Eye (tissue), 1 donor: Measurements from ENCODE around the gene CLCF1.
A peak's percentile ranks its signal among the peaks of the same experiment; 100 is the strongest.

Source experiments
- DNase-seq: peaks from one replicate; pipeline ENCODE4 v3.0.0-alpha.2; 2015

Gene CLCF1

DNA sequence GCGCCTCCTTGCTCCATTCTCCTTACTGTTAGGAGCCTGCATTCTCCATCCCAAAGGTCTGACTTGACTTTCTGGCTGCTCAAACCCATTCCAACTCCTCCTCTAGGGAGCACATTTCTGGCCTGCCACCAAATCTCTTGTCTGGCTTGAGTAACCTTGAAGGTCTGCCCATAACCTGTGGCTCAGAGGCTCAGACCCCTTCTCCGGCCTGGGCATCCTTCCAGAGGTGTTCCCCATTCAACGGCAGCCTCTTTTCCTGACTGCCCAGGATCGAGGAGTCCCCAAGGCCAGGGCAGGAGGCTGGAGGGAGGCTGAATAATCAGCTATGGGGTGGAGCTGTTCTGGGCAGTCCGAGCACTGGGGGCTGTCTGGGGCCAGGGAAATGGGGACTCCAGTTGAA is 20.6 kb upstream of the CLCF1 start:
- DNase-seq: no peak

DNA sequence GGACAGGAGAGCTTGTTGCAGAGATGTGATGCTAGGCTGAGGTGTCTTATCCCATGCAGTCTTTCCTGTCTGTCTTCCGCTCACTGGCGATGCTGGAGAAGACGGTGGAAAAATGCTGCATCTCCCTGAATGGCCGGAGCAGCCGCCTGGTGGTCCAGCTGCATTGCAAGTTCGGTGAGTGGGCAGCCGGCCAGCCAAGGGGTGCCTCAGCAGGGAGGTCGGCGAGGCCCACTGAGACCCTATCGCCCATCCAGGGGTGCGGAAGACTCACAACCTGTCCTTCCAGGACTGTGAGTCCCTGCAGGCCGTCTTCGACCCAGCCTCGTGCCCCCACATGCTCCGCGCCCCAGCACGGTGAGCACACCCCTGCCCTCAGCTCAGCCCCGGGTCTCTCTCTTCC is 20.0 kb upstream of the CLCF1 start:
- DNase-seq: no peak

- no peak for DNase-seq
Measured at GRCh38 chr11:67392183-67392715, 18.9 kb upstream of the CLCF1 start.

DNA sequence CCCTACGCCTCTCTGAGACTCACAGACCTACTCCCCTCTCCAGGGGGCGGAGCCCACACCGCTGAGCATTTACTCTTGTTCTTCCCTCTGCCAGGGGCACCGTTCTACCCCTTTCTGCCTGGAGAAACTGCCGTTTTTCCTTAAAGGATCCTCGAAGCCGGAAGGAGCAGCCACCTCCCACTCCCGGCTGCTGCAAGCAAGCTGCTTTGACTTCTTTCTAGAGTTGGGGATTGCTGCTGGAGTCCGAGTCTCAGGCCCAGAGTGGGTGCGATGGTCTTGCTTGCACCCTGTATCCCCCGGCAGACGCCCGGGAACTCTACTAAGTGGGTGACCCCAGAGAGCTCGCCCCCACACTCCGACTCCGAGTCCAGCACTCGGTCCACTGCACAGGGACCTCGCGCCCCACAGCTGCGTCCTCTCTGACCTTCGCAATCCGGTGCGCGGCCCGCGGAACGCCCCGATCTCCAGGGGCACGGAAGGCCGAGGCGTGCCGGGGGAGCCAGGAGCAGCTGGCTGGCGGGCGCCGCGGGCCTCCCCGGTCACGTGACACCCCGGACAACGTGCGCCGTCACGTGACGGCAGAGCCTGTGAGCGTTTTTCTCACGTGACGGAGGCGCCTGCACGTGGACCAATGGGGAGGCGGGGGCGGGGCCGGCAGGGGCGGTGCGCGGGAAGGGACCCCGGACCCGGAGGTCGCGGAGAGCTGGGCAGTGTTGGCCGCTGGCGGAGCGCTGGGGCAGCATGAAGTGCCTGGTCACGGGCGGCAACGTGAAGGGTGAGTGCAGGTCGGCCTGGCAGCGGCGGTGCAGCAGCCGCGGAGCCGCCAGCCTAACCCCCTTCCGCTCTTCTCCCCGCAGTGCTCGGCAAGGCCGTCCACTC is 18.1 kb upstream of the CLCF1 start, which contains the start of gene RAD9A:
Gene RAD9A, plus strand, starts transcription at position 683 of the 879 bp plus-strand sequence. Its CDS starts 59 bp downstream, at position 742.
- DNase-seq: peak; percentile 97

DNA sequence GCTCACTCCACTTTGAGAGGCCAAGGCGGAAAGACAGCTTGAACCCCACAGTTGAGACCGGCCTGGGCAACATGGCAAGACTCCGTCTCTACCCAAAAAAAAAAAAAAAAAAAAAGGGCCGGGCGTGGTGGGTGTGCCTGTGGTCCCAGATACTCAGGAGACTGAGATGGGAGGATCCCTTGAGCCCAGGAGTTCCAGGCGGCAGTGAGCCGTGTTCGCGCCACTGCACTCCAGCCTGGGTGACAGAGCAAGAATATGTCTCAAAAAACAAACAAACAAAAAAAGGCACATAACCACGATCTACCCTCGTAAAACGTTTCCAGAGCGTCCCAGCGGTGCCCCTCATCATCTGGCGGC is 17.5 kb upstream of the CLCF1 start:
- no peak for DNase-seq

DNA sequence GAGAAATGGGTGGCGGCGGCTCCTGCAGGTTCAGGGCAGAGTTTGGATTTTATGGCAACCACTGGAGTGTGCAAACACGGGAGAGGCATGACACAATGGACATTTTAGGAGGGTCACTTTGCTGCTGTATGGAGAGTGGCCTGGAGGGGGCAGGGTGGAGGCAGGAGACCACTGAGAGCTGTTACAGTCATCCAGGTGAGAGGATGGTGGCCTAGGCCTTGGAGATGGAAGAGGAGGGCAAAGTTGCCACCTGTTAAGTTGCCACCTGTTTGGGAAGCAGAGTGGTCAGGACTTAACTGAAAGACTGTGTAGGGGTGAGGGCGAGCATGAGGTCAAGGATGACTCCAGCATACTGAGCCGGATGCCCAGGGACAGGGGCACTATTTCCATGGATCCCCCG is 16.1 kb upstream of the CLCF1 start:
- peak; percentile 58 for DNase-seq

DNA sequence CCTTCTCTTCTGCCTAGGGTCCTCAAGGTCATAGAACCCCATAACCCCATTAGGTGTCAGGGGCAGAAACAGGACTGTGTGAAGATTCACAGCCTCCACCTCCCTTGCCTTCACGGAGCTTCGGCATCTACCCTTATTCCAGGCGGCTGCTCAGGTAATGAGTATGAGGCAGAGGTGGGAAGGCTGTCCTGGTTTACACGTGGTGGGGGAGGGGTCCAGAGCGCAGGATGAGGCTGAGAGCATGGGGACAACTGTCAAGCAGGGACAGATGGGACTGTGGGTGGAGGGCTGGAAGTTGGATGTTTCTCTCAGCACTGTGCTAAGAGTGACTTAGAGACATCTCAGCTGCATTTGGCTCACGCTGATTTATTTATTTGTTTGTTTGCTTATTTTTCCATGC is 14.1 kb upstream of the CLCF1 start:
- no peak for DNase-seq

DNA sequence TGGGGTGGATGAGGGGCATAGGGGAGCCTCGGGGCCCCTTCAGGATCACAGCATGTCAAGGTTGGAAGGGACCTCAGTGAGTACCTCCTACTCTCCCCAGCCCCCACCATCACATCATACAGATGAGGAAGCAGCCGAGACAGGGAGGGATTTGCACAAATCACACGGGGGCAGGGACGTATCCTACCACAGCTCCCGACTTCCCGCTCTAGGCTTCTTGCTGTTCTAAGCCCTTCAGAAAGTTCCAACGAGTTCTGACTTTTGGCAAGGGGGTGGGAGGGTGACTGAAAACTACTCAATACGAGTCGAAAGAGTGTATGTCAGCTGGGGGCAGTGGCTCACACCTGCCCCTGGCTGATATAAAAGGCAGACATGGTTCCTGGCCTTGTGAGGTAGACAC is 13.7 kb upstream of the CLCF1 start:
- no peak for DNase-seq

DNA sequence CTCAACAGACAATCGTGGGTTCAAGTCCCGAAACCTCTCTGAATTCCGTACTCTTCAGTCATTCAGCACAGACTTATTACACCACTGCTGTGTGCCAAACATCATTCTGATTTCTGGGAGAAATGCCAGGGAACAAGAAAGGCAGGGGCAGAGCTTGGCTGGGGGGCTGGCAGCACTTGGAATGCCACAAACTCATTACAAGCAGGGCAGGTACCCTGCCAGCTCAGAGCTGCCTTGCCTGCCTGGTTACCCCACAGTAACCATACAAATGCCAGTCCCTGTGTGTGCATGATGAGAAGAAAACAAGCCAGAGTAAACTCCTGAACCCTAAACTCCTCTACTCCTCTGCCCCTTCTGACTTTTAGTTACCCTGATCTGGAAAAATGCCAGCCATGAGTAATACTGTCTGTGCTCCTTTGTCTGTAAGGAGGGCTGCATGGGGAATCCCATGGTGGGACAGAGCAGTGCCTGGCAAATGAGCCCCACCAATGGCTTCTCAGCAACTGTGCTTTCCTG is 11.5 kb upstream of the CLCF1 start:
- DNase-seq: no peak

DNA sequence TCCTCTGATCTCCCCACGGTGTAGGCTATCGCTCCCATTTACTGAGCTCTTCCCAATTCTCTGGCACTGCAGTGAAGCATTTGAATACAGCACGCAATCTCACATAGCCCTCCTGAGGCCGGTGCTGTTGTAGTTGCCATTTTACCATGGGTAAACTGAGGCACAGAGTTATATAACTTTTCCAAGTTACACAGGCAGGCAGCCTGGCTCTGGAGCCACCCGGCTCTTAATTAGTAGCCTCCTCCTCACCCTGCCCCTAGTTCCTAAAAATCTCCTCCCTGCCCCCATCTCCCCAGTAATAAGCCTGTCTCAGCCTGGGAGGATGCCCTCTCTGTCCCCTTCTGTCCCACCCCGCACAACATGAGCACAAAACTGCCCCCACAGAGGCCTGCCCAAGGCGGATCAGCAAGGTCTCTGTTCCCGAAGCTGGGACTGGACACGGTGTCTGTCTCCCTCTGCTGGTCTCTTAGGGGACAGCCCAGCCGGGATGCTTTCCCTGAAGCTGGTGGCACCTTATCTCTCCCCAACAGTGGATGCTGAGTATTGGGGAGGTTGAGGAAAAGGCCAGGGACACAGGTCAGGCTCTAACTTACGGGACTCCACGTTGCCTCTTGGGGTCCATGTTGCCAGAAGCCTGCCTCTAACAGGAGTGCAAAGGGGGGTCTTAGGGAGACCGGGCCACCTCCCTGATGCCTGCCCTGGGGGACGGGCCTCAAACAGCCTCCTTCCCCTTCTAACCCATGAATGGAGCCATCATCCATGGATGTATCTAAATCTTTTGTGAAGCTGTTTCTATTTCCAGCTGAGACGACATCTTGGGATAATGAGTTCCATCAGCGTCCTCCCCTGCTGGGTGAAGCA is 9.1 kb upstream of the CLCF1 start:
- peak; percentile 93 for DNase-seq

DNA sequence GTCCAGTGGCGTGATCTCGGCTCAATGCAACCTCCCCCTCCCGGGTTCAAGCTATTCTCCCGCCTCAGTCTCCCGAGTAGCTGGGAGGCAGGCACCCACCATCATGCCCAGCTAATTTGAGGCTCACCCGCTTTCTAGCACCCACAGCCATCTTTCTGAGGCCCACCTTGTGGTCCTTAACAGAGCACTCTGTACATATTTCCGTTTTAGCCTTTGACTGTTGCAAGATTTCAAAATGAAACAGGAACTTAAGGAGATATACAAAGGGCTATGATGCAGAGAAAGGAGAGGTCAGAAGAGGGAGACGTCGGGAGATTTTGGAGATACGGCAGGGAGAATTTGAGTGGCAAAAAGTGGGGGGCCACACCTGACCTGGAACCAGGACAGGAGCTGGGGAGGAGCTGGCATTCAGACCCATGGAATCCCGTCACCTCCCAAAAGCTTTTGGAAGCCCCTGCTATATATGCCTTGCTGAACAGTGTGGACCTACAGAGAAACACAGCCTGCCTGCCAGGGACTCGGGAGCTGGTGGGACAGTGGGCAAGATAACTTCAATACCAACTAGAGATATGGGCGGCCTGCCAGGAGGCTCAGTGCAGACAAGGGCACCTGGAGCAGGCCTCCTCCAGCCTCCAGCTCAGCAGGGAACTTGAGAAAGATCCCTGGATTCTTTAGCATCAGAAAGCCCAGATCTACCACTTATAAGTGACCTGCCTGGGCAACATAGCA is 8.0 kb upstream of the CLCF1 start:
- DNase-seq: no peak

DNA sequence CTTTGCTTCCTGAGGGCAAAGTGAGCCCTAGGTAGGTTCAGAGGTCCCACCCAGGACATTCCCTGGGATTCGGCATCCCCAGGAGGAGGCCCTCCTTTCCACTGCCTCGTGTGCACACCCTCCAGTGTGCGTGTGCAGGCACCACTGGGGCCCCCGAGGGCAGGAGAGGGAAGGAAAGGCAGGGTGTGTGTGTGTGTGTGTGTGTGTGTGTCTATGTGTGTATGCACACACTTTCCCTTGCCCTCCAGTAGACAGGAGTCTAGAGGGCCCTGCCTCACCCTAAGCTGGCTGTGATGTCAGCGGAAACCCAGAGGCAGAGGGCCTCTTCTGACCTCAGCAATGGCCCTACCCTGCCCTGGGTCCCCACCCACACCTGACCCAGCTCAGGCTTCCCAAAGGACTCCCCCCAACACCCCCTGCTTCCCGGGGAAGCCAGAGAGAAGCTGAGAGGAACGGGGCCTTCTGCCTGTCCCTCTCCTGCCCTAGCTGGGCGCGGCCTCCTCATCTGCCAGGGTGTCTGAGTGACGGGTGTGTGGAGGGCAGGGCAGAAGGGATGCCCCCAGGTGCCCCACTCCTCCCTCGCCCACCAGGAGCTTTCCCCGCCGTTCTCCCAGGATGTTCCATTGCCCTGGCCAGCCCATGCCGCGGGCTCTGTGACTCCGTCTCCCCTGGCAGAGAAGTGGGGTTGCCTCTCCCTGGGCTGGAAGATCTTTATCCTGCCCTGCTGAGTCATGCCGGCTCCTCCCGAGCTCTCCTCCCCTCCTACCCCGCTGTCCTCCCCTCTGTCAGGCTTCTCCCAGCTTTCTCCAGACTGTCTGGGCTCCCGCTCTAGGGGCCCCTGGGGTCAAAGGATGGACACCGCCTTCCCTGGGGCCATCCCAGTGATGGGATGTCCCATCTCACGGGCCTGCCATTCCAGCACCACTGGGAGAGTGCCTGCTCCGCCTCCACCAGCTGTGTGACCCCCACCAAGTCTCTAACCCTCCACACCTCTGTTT is 6.0 kb upstream of the CLCF1 start:
- no peak for DNase-seq

DNA sequence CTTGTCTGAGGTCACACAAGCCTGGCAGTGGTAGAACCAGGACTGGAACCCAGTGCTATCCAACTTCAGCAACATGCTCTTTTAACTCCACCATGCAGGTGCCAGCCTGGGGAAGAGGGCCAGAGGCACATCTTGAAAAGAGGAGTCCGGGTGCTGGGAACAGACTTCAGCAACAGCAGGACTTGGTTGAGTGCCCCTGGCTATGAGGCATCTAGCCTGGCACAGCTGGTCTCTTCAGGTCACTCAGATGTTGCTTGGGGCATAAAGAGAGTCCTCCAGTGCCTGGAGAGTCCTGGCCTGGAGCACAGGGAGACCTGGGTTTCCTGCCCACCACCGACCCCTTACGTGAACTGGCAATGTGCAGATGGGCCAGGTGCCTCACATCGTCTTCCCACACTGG is 5.1 kb upstream of the CLCF1 start:
- no peak for DNase-seq

- no peak for DNase-seq
Measured at GRCh38 chr11:67376873-67377808, 3.7 kb upstream of the CLCF1 start.

DNA sequence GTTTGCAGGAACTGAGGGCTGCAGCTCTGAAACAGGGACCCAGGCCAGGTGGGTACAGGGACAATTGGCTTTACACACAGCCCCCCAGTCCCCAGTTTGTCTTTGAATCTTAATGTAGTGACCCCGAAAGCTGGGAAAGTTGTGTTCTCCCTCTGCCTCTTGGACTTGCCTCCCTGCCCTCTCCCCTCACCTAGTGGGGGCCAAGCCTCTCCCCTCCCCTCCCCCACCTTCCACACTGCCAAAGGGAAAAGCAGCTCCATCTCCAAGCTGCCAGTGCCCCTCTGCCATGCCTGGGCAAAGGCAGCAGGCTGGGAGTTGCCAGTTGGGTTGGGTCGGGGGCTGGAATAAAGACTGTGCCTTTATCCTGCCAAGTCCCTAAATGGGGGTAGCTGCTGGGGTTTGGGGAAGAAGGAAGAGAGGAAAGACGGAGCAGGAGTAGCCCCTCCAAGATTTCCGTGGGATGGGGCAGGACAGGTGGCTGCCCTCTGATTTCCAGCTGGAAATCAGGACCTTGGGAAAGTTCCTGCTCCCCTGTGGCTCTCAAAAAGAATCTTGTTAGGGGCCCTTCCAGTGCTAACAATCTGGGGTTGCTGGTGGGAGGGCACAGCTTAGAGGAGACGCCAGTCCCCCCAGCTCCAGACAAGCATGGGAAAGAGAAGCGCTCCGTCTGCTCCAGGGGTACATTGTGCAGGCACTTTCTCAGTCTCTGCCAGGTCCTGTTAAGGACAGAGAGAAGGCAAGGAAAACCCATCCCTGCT is 2.8 kb upstream of the CLCF1 start:
- DNase-seq: no peak

- DNase-seq: peak; percentile 34
Measured at GRCh38 chr11:67375320-67376055, 2.1 kb upstream of the CLCF1 start.

DNA sequence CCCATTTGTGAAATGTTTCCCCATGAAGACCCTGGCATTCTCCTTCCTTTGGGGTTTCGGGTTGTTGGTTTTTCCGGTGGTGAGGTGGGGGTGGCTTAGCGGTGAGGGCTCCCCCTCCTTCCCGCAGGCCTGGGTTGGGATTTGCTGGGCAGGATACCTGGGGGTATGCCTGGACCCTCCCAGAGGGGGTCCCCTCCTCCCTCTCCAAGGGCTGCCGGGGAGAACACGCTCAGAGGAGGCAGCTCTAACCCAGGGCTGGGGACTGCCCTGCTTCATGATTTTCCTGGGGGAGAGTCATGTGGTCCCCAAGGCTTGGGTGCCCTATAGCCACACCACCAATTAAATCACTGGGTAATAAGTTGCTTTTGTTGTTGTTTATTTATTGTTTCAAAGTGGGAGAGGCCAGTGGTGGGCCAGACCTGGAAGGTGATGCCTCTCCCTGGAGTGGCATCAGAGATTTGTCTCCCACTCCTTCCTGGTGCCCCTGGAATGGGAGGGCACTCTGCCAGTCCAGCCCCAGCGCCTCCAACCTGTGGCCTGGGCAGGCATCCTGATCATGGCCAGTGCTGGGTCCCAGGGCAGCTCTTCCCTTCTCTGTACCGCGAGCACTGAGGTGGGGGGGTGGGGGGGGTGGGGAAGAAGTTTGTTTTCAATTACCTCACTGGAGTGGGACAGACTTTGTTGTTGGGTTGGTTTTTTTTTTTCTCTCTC is 1.3 kb upstream of the CLCF1 start:
- no peak for DNase-seq
